ENCODE data around the gene DCXR. TPM values are rescaled to one million over a fixed set of nuclear protein-coding genes. Genes with fewer than 3 reads are reported as not detected.
A peak's percentile ranks its signal among the peaks of the same experiment; 100 is the strongest.

The DCXR gene
- total RNA-seq, 2 donors from 2014 or later, result 63.1 to 91.0 TPM

- no peaks in the 10 kb centered on the region for H3K36me3 Mint-ChIP-seq (ENCODE audit: low read depth)
- no peak overlapping the region for H3K4me3 Mint-ChIP-seq
- no peaks in the 10 kb centered on the region for H3K27me3 Mint-ChIP-seq
- no peak overlapping the region for H3K27ac Mint-ChIP-seq
- no peak for ATAC-seq (replicated peaks)
- peaks cover 4% of the 10 kb centered on the region for H3K4me1 Mint-ChIP-seq
- H3K9me3 Mint-ChIP-seq, result no peaks in the 10 kb centered on the region
Measured at GRCh38 chr17:81992306-81993102, 45.0 kb downstream of the DCXR start.

DNA sequence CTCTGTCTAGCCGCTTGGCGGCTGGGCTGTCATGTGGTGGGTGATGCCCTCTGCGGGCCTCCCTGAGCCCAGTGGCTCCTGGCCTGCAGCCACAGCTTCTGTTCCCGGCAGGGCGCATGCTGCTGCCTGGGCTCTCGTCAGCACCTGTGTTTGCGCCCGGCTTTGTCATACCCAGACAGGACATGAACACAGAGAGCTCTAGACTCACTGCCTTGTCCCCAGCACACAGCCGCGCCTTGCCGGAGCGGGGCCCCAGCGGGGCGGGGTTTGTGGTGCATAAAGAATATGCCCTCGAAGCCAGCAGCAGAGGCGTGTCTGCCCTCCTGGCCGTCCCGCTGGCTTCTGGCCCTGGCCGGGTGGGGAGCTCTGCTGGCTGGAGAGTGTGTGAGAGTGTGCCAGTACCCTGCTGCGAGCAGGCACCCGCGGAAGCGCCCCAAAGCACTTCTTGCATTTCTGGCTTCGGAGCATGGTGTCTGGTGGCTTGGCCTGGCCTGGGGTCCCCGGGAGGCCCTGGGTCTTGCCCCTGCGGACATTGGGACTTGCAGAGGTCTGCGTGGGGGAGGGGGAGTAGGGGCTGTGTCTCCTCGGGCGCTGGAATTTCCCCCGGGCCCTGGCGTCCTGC, 45.7 kb downstream of the DCXR start:
- Mint-ChIP-seq H3K27ac (no peak overlapping the region), H3K27me3 (no peaks in the 10 kb centered on the region), H3K4me3 (no peak overlapping the region), H3K9me3 (no peaks in the 10 kb centered on the region), H3K4me1 (peaks cover 4% of the 10 kb centered on the region), H3K36me3 (ENCODE audit: low read depth) (peaks cover under 1% of the 10 kb centered on the region)
- ATAC-seq (replicated peaks), result no peak

DNA sequence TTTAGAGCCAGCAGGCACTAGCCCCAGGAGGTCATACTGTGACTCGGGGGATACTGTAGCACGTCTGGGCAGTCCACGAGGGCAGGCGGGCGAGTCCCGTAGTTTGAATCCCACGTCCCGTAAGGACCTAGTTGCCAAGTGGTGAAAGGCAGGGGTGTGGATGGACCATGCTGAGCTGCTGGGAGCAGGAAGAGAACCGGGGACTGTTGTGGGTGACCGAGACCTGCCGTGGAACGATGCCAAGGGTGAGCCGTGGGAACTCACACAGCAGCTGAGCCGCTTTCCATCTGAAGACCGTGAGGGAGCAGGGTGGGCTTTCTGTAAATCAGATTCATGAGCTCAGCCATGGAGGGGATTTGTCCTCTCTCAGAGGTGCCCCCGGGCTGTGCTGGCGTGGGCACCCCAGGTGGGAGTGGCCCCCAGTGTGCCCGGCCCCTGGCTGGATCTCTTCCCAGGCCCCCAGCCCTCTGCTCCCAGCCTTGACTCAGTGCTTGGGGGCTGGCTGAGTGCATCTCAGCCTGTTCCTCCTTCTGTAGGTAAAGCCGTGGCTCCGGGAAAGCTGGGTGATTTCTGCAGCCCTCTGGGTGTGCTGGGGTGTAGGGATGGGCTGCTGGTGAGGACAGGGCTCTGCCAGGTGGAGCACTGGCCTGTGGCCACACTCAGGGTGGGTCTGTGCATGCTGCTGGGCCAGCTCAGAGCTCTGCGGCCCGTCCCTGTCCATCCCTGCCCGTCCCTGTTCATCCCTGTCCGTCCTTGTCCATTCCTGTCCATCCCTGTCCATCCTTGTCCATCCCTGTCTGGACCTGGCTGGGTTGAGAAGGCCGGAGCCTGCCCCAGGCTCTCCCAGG, 46.4 kb downstream of the DCXR start:
- H3K36me3 Mint-ChIP-seq (ENCODE audit: low read depth), result peaks cover 8% of the 10 kb centered on the region
- H3K4me3 Mint-ChIP-seq, result no peak overlapping the region
- no peak for ATAC-seq (replicated peaks)
- peaks cover 4% of the 10 kb centered on the region for H3K4me1 Mint-ChIP-seq
- H3K9me3 Mint-ChIP-seq, result no peaks in the 10 kb centered on the region
- H3K27me3 Mint-ChIP-seq, result no peaks in the 10 kb centered on the region
- peak overlapping the region; percentile 58 for H3K27ac Mint-ChIP-seq

GRCh38 chr17:81987161-81987770, 50.2 kb downstream of the DCXR start:
- no peak overlapping the region for H3K4me3 Mint-ChIP-seq
- H3K4me1 Mint-ChIP-seq, result peaks cover 10% of the 10 kb centered on the region
- H3K27me3 Mint-ChIP-seq, result no peaks in the 10 kb centered on the region
- ATAC-seq (replicated peaks), result no peak
- H3K9me3 Mint-ChIP-seq, result no peaks in the 10 kb centered on the region
- H3K36me3 Mint-ChIP-seq (ENCODE audit: low read depth), result peaks cover 35% of the 10 kb centered on the region
- no peak overlapping the region for H3K27ac Mint-ChIP-seq

DNA sequence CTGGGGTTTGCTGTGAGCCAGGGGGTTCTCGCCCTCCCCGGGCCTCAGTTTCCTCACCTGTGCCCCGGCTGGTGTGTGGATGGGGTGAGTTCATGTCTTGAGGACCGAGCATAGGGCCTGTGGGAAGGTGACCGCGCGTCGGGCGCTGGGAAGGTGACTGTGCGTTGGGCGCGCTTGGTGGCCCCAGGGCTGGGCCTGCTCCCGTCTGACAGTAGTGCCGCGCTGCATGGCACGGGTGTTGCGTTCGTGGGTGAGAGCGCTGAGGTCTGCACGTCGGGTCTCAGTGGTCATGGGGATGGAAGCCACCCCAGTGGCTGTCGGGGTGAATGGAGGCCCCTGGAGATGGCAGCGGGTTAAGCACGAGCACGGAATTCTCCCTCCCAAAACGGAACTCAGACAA, 50.9 kb downstream of the DCXR start:
- Mint-ChIP-seq H3K9me3 (no peaks in the 10 kb centered on the region), H3K4me3 (no peak overlapping the region), H3K36me3 (ENCODE audit: low read depth) (peaks cover 35% of the 10 kb centered on the region), H3K4me1 (peaks cover 10% of the 10 kb centered on the region), H3K27ac (no peak overlapping the region), H3K27me3 (no peaks in the 10 kb centered on the region)
- no peak for ATAC-seq (replicated peaks)

Other genes starting within 250 kb of the DCXR start
- gene GCGR, start 233.5 kb downstream of the DCXR start, total RNA-seq, result under 1 TPM in 1 of 2 donors, not detected in 1; 0.26 TPM
- 10 to 100 TPM; 45.7 to 94.4 TPM for gene MCRIP1, start 204.4 kb downstream of the DCXR start, total RNA-seq
- not detected for gene PPP1R27, start 202.6 kb downstream of the DCXR start, total RNA-seq
- 100 to 1,000 TPM; 506 to 602 TPM for gene P4HB, start 177.2 kb downstream of the DCXR start, total RNA-seq
- gene ARHGDIA, start 166.4 kb downstream of the DCXR start, total RNA-seq, result 100 to 1,000 TPM; 384 to 814 TPM
- 100 to 1,000 TPM; 103 to 251 TPM for gene ALYREF, start 146.1 kb downstream of the DCXR start, total RNA-seq
- 100 to 1,000 TPM; 103 to 123 TPM for gene ANAPC11, start 146.0 kb downstream of the DCXR start, total RNA-seq
- under 1 TPM; 0.17 to 0.53 TPM for gene NPB, start 135.5 kb downstream of the DCXR start, total RNA-seq
- gene PCYT2, start 126.3 kb downstream of the DCXR start, total RNA-seq, result 10 to 100 TPM; 10.1 to 26.8 TPM
- 10 to 100 TPM; 41.3 to 47.5 TPM for gene SIRT7, start 119.5 kb downstream of the DCXR start, total RNA-seq
- 10 to 100 TPM; 28.9 to 32.6 TPM for gene MAFG, start 110.0 kb downstream of the DCXR start, total RNA-seq
- gene PYCR1, start 100.4 kb downstream of the DCXR start, total RNA-seq, result 10 to 100 TPM; 25.1 to 40.6 TPM
- not detected for gene MYADML2, start 90.5 kb downstream of the DCXR start, total RNA-seq
- gene NOTUM, start 76.5 kb downstream of the DCXR start, total RNA-seq, result 1 to 10 TPM in 1 of 2 donors, under 1 TPM in 1; 0.17 to 6.8 TPM
- 10 to 100 TPM; 22.3 to 30.3 TPM for gene ASPSCR1, start 60.1 kb downstream of the DCXR start, total RNA-seq
- gene CENPX, start 14.8 kb downstream of the DCXR start, total RNA-seq, result 100 to 1,000 TPM in 1 of 2 donors, 10 to 100 TPM in 1; 66.1 to 102 TPM
- gene LRRC45, start 14.4 kb downstream of the DCXR start, total RNA-seq, result 10 to 100 TPM; 14.0 to 23.9 TPM
- gene RAC3, start 6.0 kb downstream of the DCXR start, total RNA-seq, result 1 to 10 TPM; 6.6 to 7.7 TPM
- 10 to 100 TPM; 21.1 to 25.2 TPM for gene RFNG, start 14.1 kb upstream of the DCXR start, total RNA-seq
- 10 to 100 TPM; 46.2 to 97.2 TPM for gene GPS1, start 14.2 kb upstream of the DCXR start, total RNA-seq
- 100 to 1,000 TPM in 1 of 2 donors, 10 to 100 TPM in 1; 59.7 to 129 TPM for gene DUS1L, start 28.1 kb upstream of the DCXR start, total RNA-seq
- 100 to 1,000 TPM; 109 to 242 TPM for gene FASN, start 60.5 kb upstream of the DCXR start, total RNA-seq
- gene CCDC57, start 175.1 kb upstream of the DCXR start, total RNA-seq, result 10 to 100 TPM; 36.9 to 37.7 TPM
- gene SLC16A3, start 191.3 kb upstream of the DCXR start, total RNA-seq, result 100 to 1,000 TPM; 167 to 309 TPM
- 100 to 1,000 TPM; 140 to 142 TPM for gene CSNK1D, start 236.0 kb upstream of the DCXR start, total RNA-seq